Stomach (tissue), 9 donors: Measurements from ENCODE around the gene TMEM187. TPM values are rescaled to one million over a fixed set of nuclear protein-coding genes. Genes with fewer than 3 reads are reported as not detected.

Source experiments
- DNase-seq, 2 donors: peaks; one replicate each; pipeline versions ENCODE4 v3.0.0 to v3.0.0-alpha.2; 2013 to 2019
- H3K27ac ChIP-seq, 5 donors: fragments of 200-600 bp in 4 of 5; sonication (generic) in 4 of 5; one replicate each; pipeline ENCODE4 v1.5.1; 2013 to 2019; ENCODE audit warnings: mild to moderate bottlenecking in 1 of 5, moderate library complexity in 1 of 5
- H3K27me3 ChIP-seq, 3 donors: fragments of 200-600 bp; sonication (generic); one replicate each; pipeline ENCODE4 v1.5.1; 2017 to 2019; ENCODE audit warnings: mixed run types in 1 of 3
- H3K36me3 ChIP-seq, 4 donors: fragments of 200-600 bp; sonication (generic); 1 replicate in 3 of 4; 2 replicates in 1 of 4; pipeline ENCODE4 v1.5.1; 2016 to 2019
- H3K4me1 ChIP-seq, 4 donors: fragments of 200-600 bp; sonication (generic); one replicate each; pipeline ENCODE4 v1.5.1; 2016 to 2019
- H3K4me3 ChIP-seq, 4 donors: fragments of 200-600 bp; sonication (generic) in 3 of 4; one replicate each; pipeline ENCODE4 v1.5.1; 2016 to 2019; ENCODE audit warnings: mild to moderate bottlenecking in 1 of 4
- H3K9me3 ChIP-seq, 4 donors: fragments of 200-600 bp; sonication (generic); one replicate each; pipeline ENCODE4 v1.5.1; 2016 to 2019
- CTCF ChIP-seq, 7 experiments: fragments of 450-650 bp in 4 of 7; fragments of 200-600 bp in 3 of 7; sonication (generic) in 3 of 7; IDR thresholded peaks; one replicate each; pipeline ENCODE4 v1.5.1; 2016 to 2019; ENCODE audit warnings: antibody characterized with exemption in 7 of 7, control low read depth in 2 of 7, mild to moderate bottlenecking in 1 of 7
- EP300 ChIP-seq: sonication (generic); formaldehyde crosslinking; IDR thresholded peaks from one replicate; pipeline ENCODE4 v1.6.1; 2017; ENCODE audit warnings: antibody characterized with exemption
- POLR2A ChIP-seq, 4 donors: fragments of 450-650 bp; IDR thresholded peaks; one replicate each; pipeline ENCODE4 v1.6.1; 2016; ENCODE audit warnings: antibody characterized with exemption in 4 of 4, control low read depth in 2 of 4, mild to moderate bottlenecking in 1 of 4, moderate library complexity in 1 of 4
- POLR2AphosphoS5 ChIP-seq, 3 donors: sonication (generic); formaldehyde crosslinking; IDR thresholded peaks; one replicate each; pipeline ENCODE4 v1.6.1; 2016; ENCODE audit warnings: antibody characterized with exemption in 3 of 3
- WGBS, 5 donors: extraction: QIAGEN DNeasy Blood & Tissue Kit in 3 of 5; methylation state at CpG; one replicate each; pipeline versions ENCODE4 v1.1.5 to v1.1.7; 2013 to 2018; 5-methylcytosine and 5-hydroxymethylcytosine counted together
- intact Hi-C: fragments of 100-400 bp; cut with DNase I; formaldehyde crosslinking; loops from one replicate; pipeline ENCODE4 v1.15.1; 2023; ENCODE audit warnings: low total_unique reads
- polyA plus RNA-seq, 3 donors: library from polyadenylated mRNA; stranded (reverse); fragments of 200-250 nt; gene quantifications; one replicate each; pipeline ENCODE4 v1.2.3, GENCODE V29; 2013
- total RNA-seq, 5 donors: library from RNA; depleted of rRNA; stranded (reverse); fragments of >200 nt; gene quantifications; one replicate each; pipeline versions ENCODE4 v1.1.0 to v1.2.3, GENCODE V29; 2014 to 2016
- donor health status: healthy with polysubstance abuse.
- donor health status: Bipolar disorder and iron deficiency.
- donor health status: healthy.

Gene TMEM187
- total and polyA plus RNA-seq, 8 donors: 0.89 to 16.2 (median 4.6) TPM; not detected in 1

- intact Hi-C loops: no loop called here
- 56 to 83% (median 57%) methylated on average over 4 of the region's 4 CpGs for WGBS, 5 donors
- Histone ChIP-seq H3K4me1 (peaks cover 0 to 10% (median 6%) of the 10 kb centered on the region in 4 donors), H3K27me3 (peaks cover 0 to 5% (median 0%) of the 10 kb centered on the region in 3 donors), H3K36me3 (peaks cover 0 to 36% (median 9%) of the 10 kb centered on the region in 4 donors), H3K9me3 (no peaks in the 10 kb centered on the region), H3K4me3 (no peak overlapping the region), H3K27ac (no peak overlapping the region)
- TF ChIP-seq EP300: no peak
- no peak for DNase-seq
Observed at GRCh38 chrX:154008521-154008920, 36.0 kb downstream of the TMEM187 start.

GRCh38 chrX:154010330-154011087, 38.0 kb downstream of the TMEM187 start:
- DNase-seq: peak in 1 of 2 donors; percentile 20
- no peak overlapping the region for H3K27ac ChIP-seq
- TF ChIP-seq CTCF (IDR thresholded peaks at IDR 0.05): no peak
- TF ChIP-seq EP300: no peak
- TF ChIP-seq POLR2AphosphoS5 (IDR thresholded peaks at IDR 0.05): no peak
- no peak for TF ChIP-seq POLR2A (IDR thresholded peaks at IDR 0.05)
- H3K4me3 ChIP-seq: no peak overlapping the region
- peaks cover 0 to 5% (median 0%) of the 10 kb centered on the region in 3 donors for H3K27me3 ChIP-seq
- peaks cover 0 to 45% (median 17%) of the 10 kb centered on the region in 4 donors for H3K36me3 ChIP-seq
- 81 to 91% (median 88%) methylated on average over 12 to 18 of the region's 18 CpGs for WGBS, 5 donors
- H3K4me1 ChIP-seq: peaks cover 0 to 15% (median 10%) of the 10 kb centered on the region in 4 donors
- intact Hi-C loops: no loop called here
- H3K9me3 ChIP-seq: no peaks in the 10 kb centered on the region

GRCh38 chrX:154011376-154012335, 39.1 kb downstream of the TMEM187 start:
- intact Hi-C loops: no loop called here
- Histone ChIP-seq H3K36me3 (peaks cover 0 to 56% (median 29%) of the 10 kb centered on the region in 4 donors), H3K27me3 (peaks cover 0 to 5% (median 0%) of the 10 kb centered on the region in 3 donors)

GRCh38 chrX:154012336-154012991, 39.9 kb downstream of the TMEM187 start:
- Histone ChIP-seq H3K36me3 (peaks cover 0 to 65% (median 37%) of the 10 kb centered on the region in 4 donors), H3K4me1 (peaks cover 0 to 15% (median 10%) of the 10 kb centered on the region in 4 donors), H3K9me3 (no peaks in the 10 kb centered on the region), H3K4me3 (no peak overlapping the region), H3K27ac (peak overlapping the region in 1 of 5 donors; percentile 8), H3K27me3 (peaks cover 0 to 5% (median 0%) of the 10 kb centered on the region in 3 donors)
- WGBS, 5 donors: 65 to 76% (median 70%) methylated on average over 11 to 17 of the region's 17 CpGs; no CpG with 5 or more reads in 1 of the 5 donors
- TF ChIP-seq CTCF (IDR thresholded peaks at IDR 0.05): no peak
- TF ChIP-seq POLR2AphosphoS5 (IDR thresholded peaks at IDR 0.05): no peak
- no peak for TF ChIP-seq POLR2A (IDR thresholded peaks at IDR 0.05)
- TF ChIP-seq EP300: no peak
- intact Hi-C loops: no loop called here
- peak in 1 of 2 donors; percentile 67 for DNase-seq

More at GRCh38 chrX:154011376-154012335, 39.1 kb downstream of the TMEM187 start:
- Histone ChIP-seq H3K9me3 (no peaks in the 10 kb centered on the region), H3K27ac (no peak overlapping the region), H3K4me3 (no peak overlapping the region), H3K4me1 (peaks cover 0 to 15% (median 10%) of the 10 kb centered on the region in 4 donors)
- TF ChIP-seq EP300: no peak
- no peak for TF ChIP-seq CTCF (IDR thresholded peaks at IDR 0.05)
- TF ChIP-seq POLR2AphosphoS5 (IDR thresholded peaks at IDR 0.05): no peak
- no peak for TF ChIP-seq POLR2A (IDR thresholded peaks at IDR 0.05)
- WGBS, 5 donors: 79 to 92% (median 83%) methylated on average over 2 to 18 of the region's 18 CpGs
- no peak for DNase-seq
